ENCODE measurements around the gene BCL6B. TPM values are rescaled to one million over a fixed set of nuclear protein-coding genes. Genes with fewer than 3 reads are reported as not detected.

BCL6B gene
- total RNA-seq, 1 experiment from 2014 or later = 11.4 TPM

DNA sequence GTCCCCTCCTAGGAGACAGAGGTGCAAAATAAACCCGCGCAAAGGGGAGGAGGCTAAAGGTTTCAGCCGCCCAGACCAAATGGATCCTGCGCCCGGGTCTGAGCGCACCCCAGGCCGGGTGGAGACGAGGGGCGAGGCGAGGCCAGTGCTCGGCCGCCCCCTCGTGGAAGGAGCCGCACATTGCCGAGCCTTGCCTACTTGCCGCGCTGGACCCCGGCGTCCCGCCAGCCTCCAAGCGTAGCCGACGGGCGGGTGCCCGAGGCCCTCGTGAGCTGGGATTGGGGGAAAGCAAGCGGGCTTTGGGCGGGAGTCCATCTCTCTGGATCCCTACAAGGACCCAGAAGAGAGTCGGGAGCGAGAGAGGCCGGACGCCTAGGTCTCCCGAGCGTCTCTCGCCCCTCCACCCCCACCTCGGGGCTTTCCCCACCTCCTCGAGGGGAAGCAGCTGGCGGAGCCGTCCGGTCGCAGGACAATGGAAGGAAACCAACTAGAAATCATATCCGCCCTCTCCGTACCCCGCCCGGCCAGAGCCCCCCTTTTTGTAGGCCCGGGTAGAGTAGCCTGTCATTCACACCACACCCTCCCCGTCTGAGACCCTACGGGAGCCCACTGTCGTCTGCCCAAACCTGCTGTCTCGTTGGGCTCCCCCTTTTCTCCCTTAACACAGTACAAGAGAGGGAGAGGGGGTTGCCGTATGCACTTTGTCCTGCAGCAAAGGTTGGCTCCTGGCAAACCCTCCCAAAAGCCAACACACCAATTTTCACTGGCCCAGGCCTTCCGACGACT is 664 bp upstream of the BCL6B start (continued):
- TF ChIP-seq NR3C1 (CRISPR knock-in tag; conservative IDR thresholded peaks at IDR 0.05; ENCODE audit: low read depth) (peak; percentile 48; the same call in 1 of the 2 replicates), OVOL2 (CRISPR knock-in tag; IDR thresholded peaks at IDR 0.05; ENCODE audit: borderline replicate concordance) (no peak), JUN (CRISPR knock-in tag; IDR thresholded peaks at IDR 0.05) (no peak), RELA (CRISPR knock-in tag; IDR thresholded peaks at IDR 0.05; ENCODE audit: borderline replicate concordance) (no peak), FOXP1 (CRISPR knock-in tag; IDR thresholded peaks at IDR 0.05; ENCODE audit: borderline replicate concordance) (no peak), ZBTB43 (CRISPR knock-in tag; IDR thresholded peaks at IDR 0.05) (no peak), ATF1 (CRISPR knock-in tag; IDR thresholded peaks at IDR 0.05) (no peak), FOXK1 (CRISPR knock-in tag; IDR thresholded peaks at IDR 0.05) (peak; percentile 33; the same call in 1 of the 2 replicates), ZNF396 (CRISPR knock-in tag; IDR thresholded peaks at IDR 0.05; ENCODE audit: borderline replicate concordance) (no peak), USF2 (CRISPR knock-in tag; IDR thresholded peaks at IDR 0.05) (peak; percentile 43), ETV6 (CRISPR knock-in tag; IDR thresholded peaks at IDR 0.05) (no peak; the same call in 1 of the 2 replicates), NFE2L1 (CRISPR knock-in tag; IDR thresholded peaks at IDR 0.05) (no peak), SOX15 (CRISPR knock-in tag; IDR thresholded peaks at IDR 0.05) (no peak), ZNF232 (CRISPR knock-in tag; IDR thresholded peaks at IDR 0.05) (no peak), PREB (CRISPR knock-in tag; IDR thresholded peaks at IDR 0.05; ENCODE audit: borderline replicate concordance) (no peak), ZNF512 (CRISPR knock-in tag; IDR thresholded peaks at IDR 0.05; ENCODE audit: borderline replicate concordance) (no peak)
- TF ChIP-seq, protein P1, sequence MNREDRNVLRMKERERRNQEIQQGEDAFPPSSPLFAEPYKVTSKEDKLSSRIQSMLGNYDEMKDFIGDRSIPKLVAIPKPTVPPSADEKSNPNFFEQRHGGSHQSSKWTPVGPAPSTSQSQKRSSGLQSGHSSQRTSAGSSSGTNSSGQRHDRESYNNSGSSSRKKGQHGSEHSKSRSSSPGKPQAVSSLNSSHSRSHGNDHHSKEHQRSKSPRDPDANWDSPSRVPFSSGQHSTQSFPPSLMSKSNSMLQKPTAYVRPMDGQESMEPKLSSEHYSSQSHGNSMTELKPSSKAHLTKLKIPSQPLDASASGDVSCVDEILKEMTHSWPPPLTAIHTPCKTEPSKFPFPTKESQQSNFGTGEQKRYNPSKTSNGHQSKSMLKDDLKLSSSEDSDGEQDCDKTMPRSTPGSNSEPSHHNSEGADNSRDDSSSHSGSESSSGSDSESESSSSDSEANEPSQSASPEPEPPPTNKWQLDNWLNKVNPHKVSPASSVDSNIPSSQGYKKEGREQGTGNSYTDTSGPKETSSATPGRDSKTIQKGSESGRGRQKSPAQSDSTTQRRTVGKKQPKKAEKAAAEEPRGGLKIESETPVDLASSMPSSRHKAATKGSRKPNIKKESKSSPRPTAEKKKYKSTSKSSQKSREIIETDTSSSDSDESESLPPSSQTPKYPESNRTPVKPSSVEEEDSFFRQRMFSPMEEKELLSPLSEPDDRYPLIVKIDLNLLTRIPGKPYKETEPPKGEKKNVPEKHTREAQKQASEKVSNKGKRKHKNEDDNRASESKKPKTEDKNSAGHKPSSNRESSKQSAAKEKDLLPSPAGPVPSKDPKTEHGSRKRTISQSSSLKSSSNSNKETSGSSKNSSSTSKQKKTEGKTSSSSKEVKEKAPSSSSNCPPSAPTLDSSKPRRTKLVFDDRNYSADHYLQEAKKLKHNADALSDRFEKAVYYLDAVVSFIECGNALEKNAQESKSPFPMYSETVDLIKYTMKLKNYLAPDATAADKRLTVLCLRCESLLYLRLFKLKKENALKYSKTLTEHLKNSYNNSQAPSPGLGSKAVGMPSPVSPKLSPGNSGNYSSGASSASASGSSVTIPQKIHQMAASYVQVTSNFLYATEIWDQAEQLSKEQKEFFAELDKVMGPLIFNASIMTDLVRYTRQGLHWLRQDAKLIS (CRISPR knock-in tag; IDR thresholded peaks at IDR 0.05; ENCODE audit: borderline replicate concordance) = no peak
- TF ChIP-seq, protein P2, sequence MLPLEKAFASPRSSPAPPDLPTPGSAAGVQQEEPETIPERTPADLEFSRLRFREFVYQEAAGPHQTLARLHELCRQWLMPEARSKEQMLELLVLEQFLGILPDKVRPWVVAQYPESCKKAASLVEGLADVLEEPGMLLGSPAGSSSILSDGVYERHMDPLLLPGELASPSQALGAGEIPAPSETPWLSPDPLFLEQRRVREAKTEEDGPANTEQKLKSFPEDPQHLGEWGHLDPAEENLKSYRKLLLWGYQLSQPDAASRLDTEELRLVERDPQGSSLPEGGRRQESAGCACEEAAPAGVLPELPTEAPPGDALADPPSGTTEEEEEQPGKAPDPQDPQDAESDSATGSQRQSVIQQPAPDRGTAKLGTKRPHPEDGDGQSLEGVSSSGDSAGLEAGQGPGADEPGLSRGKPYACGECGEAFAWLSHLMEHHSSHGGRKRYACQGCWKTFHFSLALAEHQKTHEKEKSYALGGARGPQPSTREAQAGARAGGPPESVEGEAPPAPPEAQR (CRISPR knock-in tag; IDR thresholded peaks at IDR 0.05) = no peak
- TF ChIP-seq, protein P3, sequence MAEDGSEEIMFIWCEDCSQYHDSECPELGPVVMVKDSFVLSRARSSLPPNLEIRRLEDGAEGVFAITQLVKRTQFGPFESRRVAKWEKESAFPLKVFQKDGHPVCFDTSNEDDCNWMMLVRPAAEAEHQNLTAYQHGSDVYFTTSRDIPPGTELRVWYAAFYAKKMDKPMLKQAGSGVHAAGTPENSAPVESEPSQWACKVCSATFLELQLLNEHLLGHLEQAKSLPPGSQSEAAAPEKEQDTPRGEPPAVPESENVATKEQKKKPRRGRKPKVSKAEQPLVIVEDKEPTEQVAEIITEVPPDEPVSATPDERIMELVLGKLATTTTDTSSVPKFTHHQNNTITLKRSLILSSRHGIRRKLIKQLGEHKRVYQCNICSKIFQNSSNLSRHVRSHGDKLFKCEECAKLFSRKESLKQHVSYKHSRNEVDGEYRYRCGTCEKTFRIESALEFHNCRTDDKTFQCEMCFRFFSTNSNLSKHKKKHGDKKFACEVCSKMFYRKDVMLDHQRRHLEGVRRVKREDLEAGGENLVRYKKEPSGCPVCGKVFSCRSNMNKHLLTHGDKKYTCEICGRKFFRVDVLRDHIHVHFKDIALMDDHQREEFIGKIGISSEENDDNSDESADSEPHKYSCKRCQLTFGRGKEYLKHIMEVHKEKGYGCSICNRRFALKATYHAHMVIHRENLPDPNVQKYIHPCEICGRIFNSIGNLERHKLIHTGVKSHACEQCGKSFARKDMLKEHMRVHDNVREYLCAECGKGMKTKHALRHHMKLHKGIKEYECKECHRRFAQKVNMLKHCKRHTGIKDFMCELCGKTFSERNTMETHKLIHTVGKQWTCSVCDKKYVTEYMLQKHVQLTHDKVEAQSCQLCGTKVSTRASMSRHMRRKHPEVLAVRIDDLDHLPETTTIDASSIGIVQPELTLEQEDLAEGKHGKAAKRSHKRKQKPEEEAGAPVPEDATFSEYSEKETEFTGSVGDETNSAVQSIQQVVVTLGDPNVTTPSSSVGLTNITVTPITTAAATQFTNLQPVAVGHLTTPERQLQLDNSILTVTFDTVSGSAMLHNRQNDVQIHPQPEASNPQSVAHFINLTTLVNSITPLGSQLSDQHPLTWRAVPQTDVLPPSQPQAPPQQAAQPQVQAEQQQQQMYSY (CRISPR knock-in tag; IDR thresholded peaks at IDR 0.05) = peak; percentile 89
- TF ChIP-seq, protein P4, sequence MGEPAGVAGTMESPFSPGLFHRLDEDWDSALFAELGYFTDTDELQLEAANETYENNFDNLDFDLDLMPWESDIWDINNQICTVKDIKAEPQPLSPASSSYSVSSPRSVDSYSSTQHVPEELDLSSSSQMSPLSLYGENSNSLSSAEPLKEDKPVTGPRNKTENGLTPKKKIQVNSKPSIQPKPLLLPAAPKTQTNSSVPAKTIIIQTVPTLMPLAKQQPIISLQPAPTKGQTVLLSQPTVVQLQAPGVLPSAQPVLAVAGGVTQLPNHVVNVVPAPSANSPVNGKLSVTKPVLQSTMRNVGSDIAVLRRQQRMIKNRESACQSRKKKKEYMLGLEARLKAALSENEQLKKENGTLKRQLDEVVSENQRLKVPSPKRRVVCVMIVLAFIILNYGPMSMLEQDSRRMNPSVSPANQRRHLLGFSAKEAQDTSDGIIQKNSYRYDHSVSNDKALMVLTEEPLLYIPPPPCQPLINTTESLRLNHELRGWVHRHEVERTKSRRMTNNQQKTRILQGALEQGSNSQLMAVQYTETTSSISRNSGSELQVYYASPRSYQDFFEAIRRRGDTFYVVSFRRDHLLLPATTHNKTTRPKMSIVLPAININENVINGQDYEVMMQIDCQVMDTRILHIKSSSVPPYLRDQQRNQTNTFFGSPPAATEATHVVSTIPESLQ (CRISPR knock-in tag; IDR thresholded peaks at IDR 0.05) = no peak

Data from WTC11 (cell line).